IMR-90 (cell line): Measurements from ENCODE around the gene NLRP10. TPM values are rescaled to one million over a fixed set of nuclear protein-coding genes. Genes with fewer than 3 reads are reported as not detected.

Experiments
- ATAC-seq: fragments of 200-7000 bp; cut with Tn5 transposase; 2 replicates; pipeline ENCODE4 v1.9.1; 2020; ENCODE audit warnings: low read depth, mild to moderate bottlenecking, moderate library complexity
- BruUV-seq: library from RNA; stranded (reverse); fragments of 400-500 nt; replicated peaks from 2 replicates; lab custom pipeline; 2021; lab: Mats Ljungman, UMichigan
- CTCF ChIA-PET: fragments of 300-600 bp; formaldehyde crosslinking; extraction: SDS; loops from one replicate; lab custom pipeline; 2021; ENCODE audit warnings: antibody characterized with exemption; lab: Yijun Ruan, JAX
- POLR2A ChIA-PET: fragments of 300-600 bp; sonication (Branson Sonifier 250); formaldehyde crosslinking; loops from one replicate; lab custom pipeline; 2022; ENCODE audit warnings: antibody characterized with exemption; ENCODE audit not compliant: unreplicated experiment; lab: Charles Lee
- DNase-seq: peaks from one replicate; pipeline ENCODE4 v3.0.0; 2013
- H2AFZ ChIP-seq: replicated peaks from 2 replicates; pipeline ENCODE3; 2013; ENCODE audit warnings: low read length, mild to moderate bottlenecking; ENCODE audit not compliant: poor library complexity
- H2AK5ac ChIP-seq: 2 replicates; pipeline ENCODE4 v1.6.1; 2013; ENCODE audit warnings: low read depth, low read length, inconsistent platforms
- H2AK9ac ChIP-seq: replicated peaks from 2 replicates; pipeline ENCODE3; 2013; ENCODE audit warnings: mild to moderate bottlenecking, low read depth, low read length, moderate library complexity; ENCODE audit not compliant: poor library complexity
- H2BK120ac ChIP-seq: 2 replicates; pipeline ENCODE4 v1.6.1; 2013; ENCODE audit warnings: low read depth, low read length, inconsistent platforms
- H2BK15ac ChIP-seq: 3 replicates; pipeline ENCODE4 v1.6.1; 2013; ENCODE audit warnings: low read depth, low read length, inconsistent platforms
- H2BK20ac ChIP-seq: 2 replicates; pipeline ENCODE4 v1.6.1; 2013; ENCODE audit warnings: low read depth, mild to moderate bottlenecking, inconsistent platforms, low read length, moderate library complexity
- H2BK5ac ChIP-seq: 2 replicates; pipeline ENCODE4 v1.6.1; 2013; ENCODE audit warnings: mild to moderate bottlenecking, low read depth, low read length, inconsistent platforms; ENCODE audit not compliant: poor library complexity, severe bottlenecking
- H3K14ac ChIP-seq: replicated peaks from 2 replicates; pipeline ENCODE4 v1.6.1; 2013; ENCODE audit warnings: low read depth, low read length, inconsistent platforms
- H3K18ac ChIP-seq: 2 replicates; pipeline ENCODE4 v1.6.1; 2013; ENCODE audit warnings: low read depth, low read length, control low read depth
- H3K23ac ChIP-seq: 2 replicates; pipeline ENCODE4 v1.6.1; 2013; ENCODE audit warnings: low read depth, low read length, inconsistent platforms
- H3K27ac ChIP-seq: 2 replicates; pipeline ENCODE4 v1.5.1; 2013; ENCODE audit warnings: mild to moderate bottlenecking, control low read depth, low read length; ENCODE audit not compliant: insufficient read depth
- H3K27me3 ChIP-seq: 2 replicates; pipeline ENCODE4 v1.6.1; 2013; ENCODE audit warnings: low read length; ENCODE audit not compliant: control insufficient read depth, insufficient read depth
- H3K36me3 ChIP-seq: 2 replicates; pipeline ENCODE4 v1.6.1; 2013; ENCODE audit warnings: low read length, mixed read lengths; ENCODE audit not compliant: control insufficient read depth, insufficient read depth
- H3K4ac ChIP-seq: 2 replicates; pipeline ENCODE4 v1.6.1; 2013; ENCODE audit warnings: low read depth, low read length, inconsistent platforms
- H3K4me1 ChIP-seq: 2 replicates; pipeline ENCODE4 v1.6.1; 2013; ENCODE audit warnings: low read length, mixed read lengths; ENCODE audit not compliant: control insufficient read depth, insufficient read depth
- H3K4me2 ChIP-seq: 2 replicates; pipeline ENCODE4 v1.6.1; 2013; ENCODE audit warnings: low read depth, mild to moderate bottlenecking, control low read depth, low read length, moderate library complexity
- H3K4me3 ChIP-seq: 2 replicates; pipeline ENCODE4 v1.5.1; 2013; ENCODE audit warnings: low read depth, mild to moderate bottlenecking, control low read depth, low read length, moderate library complexity; ENCODE audit not compliant: insufficient read depth
- H3K56ac ChIP-seq: 2 replicates; pipeline ENCODE4 v1.6.1; 2013; ENCODE audit warnings: low read length, inconsistent platforms; ENCODE audit not compliant: insufficient read depth; ENCODE audit errors: extremely low read depth
- H3K79me1 ChIP-seq, 2 experiments: 2 replicates each; pipeline ENCODE4 v1.6.1; 2013; ENCODE audit warnings: low read length in 2 of 2, inconsistent platforms in 1 of 2, low read depth in 1 of 2
- H3K9ac ChIP-seq: 2 replicates; pipeline ENCODE4 v1.6.1; 2013; ENCODE audit warnings: low read depth, low read length, control low read depth
- H3K9me1 ChIP-seq: 2 replicates; pipeline ENCODE4 v1.6.1; 2013; ENCODE audit warnings: low read length, inconsistent platforms; ENCODE audit not compliant: insufficient read depth
- H3K9me3 ChIP-seq: 2 replicates; pipeline ENCODE4 v1.6.1; 2013; ENCODE audit warnings: low read length; ENCODE audit not compliant: control insufficient read depth, insufficient read depth
- H4K20me1 ChIP-seq: 2 replicates; pipeline ENCODE4 v1.6.1; 2013; ENCODE audit warnings: low read length, inconsistent platforms; ENCODE audit not compliant: insufficient read depth
- H4K5ac ChIP-seq: 2 replicates; pipeline ENCODE4 v1.6.1; 2013; ENCODE audit warnings: mild to moderate bottlenecking, low read depth, low read length, control low read depth
- H4K8ac ChIP-seq, 2 experiments: 2 replicates each; pipeline ENCODE4 v1.6.1; 2013; ENCODE audit warnings: low read depth in 2 of 2, low read length in 2 of 2, control low read depth in 1 of 2, inconsistent platforms in 1 of 2
- H4K91ac ChIP-seq: 2 replicates; pipeline ENCODE4 v1.6.1; 2013; ENCODE audit warnings: low read depth, low read length, inconsistent platforms; ENCODE audit not compliant: insufficient read depth
- BHLHE40 ChIP-seq: fragments of 150-350 bp; IDR thresholded peaks from 2 replicates; pipeline ENCODE4 v1.6.1; 2016; ENCODE audit warnings: mild to moderate bottlenecking, low read depth, low read length
- CHD1 ChIP-seq: IDR thresholded peaks from 2 replicates; pipeline ENCODE4 v1.6.1; 2012; ENCODE audit warnings: low read depth, low read length, improper control_type of control experiment
- FOS ChIP-seq: fragments of 150-350 bp; IDR thresholded peaks from 2 replicates; pipeline ENCODE4 v1.6.1; 2016; ENCODE audit warnings: low read depth, low read length
- MAFK ChIP-seq: IDR thresholded peaks from 2 replicates; pipeline ENCODE4 v1.6.1; 2012; ENCODE audit warnings: low read depth, low read length, improper control_type of control experiment
- POLR2A ChIP-seq: IDR thresholded peaks from 2 replicates; pipeline ENCODE4 v1.6.1; 2012; ENCODE audit warnings: mild to moderate bottlenecking, low read depth, low read length
- RAD21 ChIP-seq: IDR thresholded peaks from 2 replicates; pipeline ENCODE4 v1.6.1; 2012; ENCODE audit warnings: low read length, improper control_type of control experiment
- RFX5 ChIP-seq: IDR thresholded peaks from 2 replicates; pipeline ENCODE4 v1.8.0; 2012; ENCODE audit warnings: low read depth, mild to moderate bottlenecking, low read length, moderate library complexity
- SMC3 ChIP-seq: fragments of 150-350 bp; IDR thresholded peaks from 2 replicates; pipeline ENCODE4 v1.6.1; 2016; ENCODE audit warnings: low read depth, mild to moderate bottlenecking, antibody characterized with exemption, low read length, moderate library complexity
- WGBS, 2 experiments: methylation state at CpG; one replicate each; pipeline versions ENCODE4 v1.1.5 to v1.1.7; 2013; ENCODE audit warnings: missing lambda C conversion rate in 2 of 2; ENCODE audit not compliant: insufficient read length in 1 of 2; ENCODE audit errors: extremely low coverage in 2 of 2; 5-methylcytosine and 5-hydroxymethylcytosine counted together
- dilution Hi-C: fragments of 300-500 bp; cut with HindIII; formaldehyde crosslinking; loops from one replicate; pipeline ENCODE4 v1.14.3; 2018; ENCODE audit warnings: low sequenced_read_pairs; ENCODE audit not compliant: unreplicated experiment
- in situ Hi-C: fragments of 300-500 bp; cut with MboI; formaldehyde crosslinking; loops from 3 replicates; pipeline ENCODE4 v1.14.3; 2019; ENCODE audit warnings: low sequenced_read_pairs, inconsistent platforms, mixed read lengths
- intact Hi-C: fragments of 100-400 bp; cut with micrococcal nuclease; formaldehyde crosslinking; loops from 2 replicates; pipeline ENCODE4 v1.10.0; 2022
- polyA plus RNA-seq, 3 experiments: library from polyadenylated mRNA; depleted of rRNA; stranded (reverse); fragments of >200 nt; gene quantifications; 2 replicates each; pipeline ENCODE4 v1.2.3, GENCODE V29; 2012; ENCODE audit warnings: low replicate concordance in 1 of 3
- total RNA-seq: library from RNA; depleted of rRNA; stranded (reverse); fragments of >200 nt; gene quantifications from 2 replicates; pipeline ENCODE4 v1.2.3, GENCODE V29; 2012
- TF ChIP-seq, protein P1 (sequence below): conservative IDR thresholded peaks from 2 replicates; pipeline ENCODE4 v1.5.1; 2012; ENCODE audit warnings: mild to moderate bottlenecking, low read depth, low read length, improper control_type of control experiment
- TF ChIP-seq, protein P2 (sequence below): fragments of 150-350 bp; IDR thresholded peaks from 2 replicates; pipeline ENCODE4 v1.6.1; 2017; ENCODE audit warnings: mild to moderate bottlenecking, antibody characterized with exemption, low read length, low read depth
- TF ChIP-seq, protein P3 (sequence below): fragments of 150-350 bp; IDR thresholded peaks from 2 replicates; pipeline ENCODE4 v1.6.1; 2016; ENCODE audit warnings: low read depth, mild to moderate bottlenecking, low read length, moderate library complexity, borderline replicate concordance

Gene NLRP10
- total and polyA plus RNA-seq, 2 of the 4 experiments (the other 2 are of a cell fraction): 6.5 to 36.7 TPM

DNA sequence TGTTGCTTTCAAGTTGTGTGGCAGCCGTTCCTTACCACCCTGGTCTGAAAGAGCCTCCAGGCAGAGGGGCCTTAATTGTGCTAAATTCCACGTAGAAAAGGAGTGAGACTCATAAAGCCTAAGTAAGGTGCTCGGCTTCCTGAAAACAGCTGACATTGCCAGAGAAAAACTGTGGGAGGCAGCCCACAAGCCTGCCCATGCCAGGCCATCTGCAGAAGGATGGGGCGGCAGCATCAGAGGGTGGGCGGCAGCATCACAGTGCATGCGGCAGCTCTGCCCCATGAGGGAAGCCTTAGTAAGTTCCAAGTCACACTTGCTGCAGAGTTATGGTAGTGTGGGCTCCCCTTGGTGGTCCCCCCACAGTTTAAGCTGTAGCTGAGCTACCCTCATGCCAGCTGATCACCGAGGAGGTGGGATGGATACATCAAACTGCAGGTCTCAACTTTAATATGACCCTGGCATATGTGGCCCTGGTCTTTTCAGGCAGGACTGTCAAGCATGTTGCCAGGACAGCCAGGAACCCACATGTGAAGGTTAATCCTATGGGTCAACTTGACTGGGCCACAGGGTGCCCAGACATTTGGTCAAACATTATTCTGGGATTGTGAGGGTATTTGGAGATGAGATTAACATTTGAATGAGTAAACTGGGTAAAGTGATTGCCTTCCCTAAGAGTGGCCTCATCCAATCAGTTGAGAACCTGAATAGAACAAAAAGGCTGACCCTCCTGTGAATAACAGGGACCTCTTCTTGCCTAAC is 18.8 kb upstream of the NLRP10 start:
- Histone ChIP-seq H3K4ac (peak overlapping the region; percentile 76), H2BK120ac (peak overlapping the region; percentile 84), H3K36me3 (peaks cover 2% of the 10 kb centered on the region), H3K4me1 (peaks cover 7% of the 10 kb centered on the region), H3K79me1 (peaks cover 10 to 18% of the 10 kb centered on the region in 2 experiments; a peak in 3 of 4 replicates), H4K20me1 (0 out of 2 replicates have a peak, but pooled peaks cover 5% of the 10 kb centered on the region), H2AK5ac (peak overlapping the region; percentile 85), H4K8ac (peak overlapping the region in 1 of 2 experiments; percentile 19; a peak in 1 of 4 replicates), H3K27me3 (no peaks in the 10 kb centered on the region), H2BK5ac (peak overlapping the region; percentile 9), H2AFZ (peak overlapping the region; percentile 26), H3K23ac (0 out of 2 replicates have a peak overlapping the region, but pooled peaks have one; percentile 4), H3K4me3 (no peak overlapping the region), H3K9me1 (no peaks in the 10 kb centered on the region), H4K5ac (no peak overlapping the region; the same call in 1 of the 2 replicates), H4K91ac (peak overlapping the region; percentile 50), H3K4me2 (no peak overlapping the region), H3K9me3 (no peaks in the 10 kb centered on the region), H3K27ac (no peak overlapping the region), H3K56ac (no peak overlapping the region), H3K9ac (no peak overlapping the region), H2BK20ac (peak overlapping the region; percentile 69), H3K14ac (no peak overlapping the region), H2AK9ac (peak overlapping the region; percentile 11), H2BK15ac (peak overlapping the region; percentile 36; the same call in 2 of the 3 replicates), H3K18ac (no peak overlapping the region; the same call in 1 of the 2 replicates)
- 100% methylated on average over 3 of the region's 7 CpGs; no CpG with 5 or more reads in 1 of the 2 experiments for WGBS, 2 experiments
- DNase-seq: no peak
- POLR2A ChIA-PET: interaction anchor here (1.5 kb wide), 1 partner anchor 78 kb away, joined by 4 read pairs; no protein-coding TSS in a partner anchor
- dilution Hi-C loops (no loop called here), intact Hi-C loops (no loop called here), in situ Hi-C loops (loop anchor here (25.0 kb wide), 1 partner anchor 422 kb away; no protein-coding TSS in a partner anchor)
- no peak for ATAC-seq
- TF ChIP-seq, protein P1, sequence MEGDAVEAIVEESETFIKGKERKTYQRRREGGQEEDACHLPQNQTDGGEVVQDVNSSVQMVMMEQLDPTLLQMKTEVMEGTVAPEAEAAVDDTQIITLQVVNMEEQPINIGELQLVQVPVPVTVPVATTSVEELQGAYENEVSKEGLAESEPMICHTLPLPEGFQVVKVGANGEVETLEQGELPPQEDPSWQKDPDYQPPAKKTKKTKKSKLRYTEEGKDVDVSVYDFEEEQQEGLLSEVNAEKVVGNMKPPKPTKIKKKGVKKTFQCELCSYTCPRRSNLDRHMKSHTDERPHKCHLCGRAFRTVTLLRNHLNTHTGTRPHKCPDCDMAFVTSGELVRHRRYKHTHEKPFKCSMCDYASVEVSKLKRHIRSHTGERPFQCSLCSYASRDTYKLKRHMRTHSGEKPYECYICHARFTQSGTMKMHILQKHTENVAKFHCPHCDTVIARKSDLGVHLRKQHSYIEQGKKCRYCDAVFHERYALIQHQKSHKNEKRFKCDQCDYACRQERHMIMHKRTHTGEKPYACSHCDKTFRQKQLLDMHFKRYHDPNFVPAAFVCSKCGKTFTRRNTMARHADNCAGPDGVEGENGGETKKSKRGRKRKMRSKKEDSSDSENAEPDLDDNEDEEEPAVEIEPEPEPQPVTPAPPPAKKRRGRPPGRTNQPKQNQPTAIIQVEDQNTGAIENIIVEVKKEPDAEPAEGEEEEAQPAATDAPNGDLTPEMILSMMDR: no peak
- TF ChIP-seq RAD21: no peak
- no peak for TF ChIP-seq POLR2A
- no peak for TF ChIP-seq RFX5
- TF ChIP-seq SMC3: no peak
- TF ChIP-seq, protein P2, sequence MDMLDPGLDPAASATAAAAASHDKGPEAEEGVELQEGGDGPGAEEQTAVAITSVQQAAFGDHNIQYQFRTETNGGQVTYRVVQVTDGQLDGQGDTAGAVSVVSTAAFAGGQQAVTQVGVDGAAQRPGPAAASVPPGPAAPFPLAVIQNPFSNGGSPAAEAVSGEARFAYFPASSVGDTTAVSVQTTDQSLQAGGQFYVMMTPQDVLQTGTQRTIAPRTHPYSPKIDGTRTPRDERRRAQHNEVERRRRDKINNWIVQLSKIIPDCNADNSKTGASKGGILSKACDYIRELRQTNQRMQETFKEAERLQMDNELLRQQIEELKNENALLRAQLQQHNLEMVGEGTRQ: no peak
- TF ChIP-seq, protein P3, sequence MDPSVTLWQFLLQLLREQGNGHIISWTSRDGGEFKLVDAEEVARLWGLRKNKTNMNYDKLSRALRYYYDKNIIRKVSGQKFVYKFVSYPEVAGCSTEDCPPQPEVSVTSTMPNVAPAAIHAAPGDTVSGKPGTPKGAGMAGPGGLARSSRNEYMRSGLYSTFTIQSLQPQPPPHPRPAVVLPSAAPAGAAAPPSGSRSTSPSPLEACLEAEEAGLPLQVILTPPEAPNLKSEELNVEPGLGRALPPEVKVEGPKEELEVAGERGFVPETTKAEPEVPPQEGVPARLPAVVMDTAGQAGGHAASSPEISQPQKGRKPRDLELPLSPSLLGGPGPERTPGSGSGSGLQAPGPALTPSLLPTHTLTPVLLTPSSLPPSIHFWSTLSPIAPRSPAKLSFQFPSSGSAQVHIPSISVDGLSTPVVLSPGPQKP: no peak
- no peak for TF ChIP-seq FOS
- TF ChIP-seq CHD1: no peak
- no peak for TF ChIP-seq BHLHE40
- TF ChIP-seq MAFK: no peak
- CTCF ChIA-PET: interaction anchor here (0.9 kb wide), 1 partner anchor 78 kb away, joined by 3 read pairs; no protein-coding TSS in a partner anchor
- BruUV-seq: no TSS peak
